ENCODE data around the gene ETS1.

ETS1 gene

DNA sequence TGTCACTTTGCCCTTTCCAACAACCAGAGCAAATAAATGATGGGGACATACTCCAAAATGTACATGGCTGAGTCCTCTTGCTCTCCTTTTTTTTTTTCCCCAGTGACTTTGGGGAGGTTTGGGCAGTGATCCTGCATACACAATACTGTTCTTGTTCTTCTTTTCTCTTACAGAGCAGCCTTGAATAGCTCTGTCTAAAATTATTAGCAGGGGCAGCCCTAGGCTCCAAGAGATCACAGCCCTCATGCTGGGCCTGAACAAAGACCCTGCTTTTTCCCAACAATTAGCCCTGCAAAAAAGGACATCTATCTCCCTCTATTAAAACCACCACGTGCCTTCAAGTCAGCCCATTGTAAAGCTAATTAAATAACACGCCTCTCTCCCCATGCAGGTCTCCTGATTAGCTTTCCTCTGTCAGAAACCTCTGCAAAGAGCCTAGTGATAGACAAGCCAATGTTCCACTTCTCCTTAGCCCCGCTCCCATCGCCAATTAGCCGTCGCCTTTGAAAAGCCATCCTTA lies 54.7 kb downstream of the ETS1 start:
- DNase-seq = no peak

DNA sequence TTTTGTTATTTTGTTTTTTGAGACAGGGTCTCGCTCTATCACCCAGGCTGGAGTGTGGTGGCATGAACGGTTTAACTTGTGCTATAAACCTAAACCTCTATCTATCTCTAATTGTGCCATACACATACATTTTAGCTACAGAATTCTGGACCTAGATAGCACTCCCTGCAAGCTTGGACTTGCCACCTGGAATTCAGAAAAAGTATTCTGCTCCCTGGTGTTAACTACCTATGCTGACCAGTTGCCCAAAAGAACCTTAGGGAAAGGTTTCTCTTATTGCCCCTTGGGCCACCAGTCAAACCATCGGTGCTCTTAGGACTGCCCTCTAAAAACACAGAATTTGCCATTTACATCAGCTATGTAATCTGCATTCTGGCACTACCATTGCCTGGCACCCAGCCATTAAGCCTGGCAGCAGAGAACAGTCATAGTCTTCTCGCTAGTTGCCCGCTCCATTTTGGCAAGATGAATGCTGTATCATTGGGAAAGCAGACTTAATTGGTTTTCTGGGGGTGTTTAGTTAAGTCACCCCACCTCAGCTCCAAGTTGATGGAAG lies 55.3 kb downstream of the ETS1 start:
- DNase-seq = no peak

- DNase-seq = no peak
Measured at GRCh38 chr11:128531588-128531987, 55.8 kb downstream of the ETS1 start.

- DNase-seq = no peak
Measured at GRCh38 chr11:128530118-128531074, 57.0 kb downstream of the ETS1 start.

DNA sequence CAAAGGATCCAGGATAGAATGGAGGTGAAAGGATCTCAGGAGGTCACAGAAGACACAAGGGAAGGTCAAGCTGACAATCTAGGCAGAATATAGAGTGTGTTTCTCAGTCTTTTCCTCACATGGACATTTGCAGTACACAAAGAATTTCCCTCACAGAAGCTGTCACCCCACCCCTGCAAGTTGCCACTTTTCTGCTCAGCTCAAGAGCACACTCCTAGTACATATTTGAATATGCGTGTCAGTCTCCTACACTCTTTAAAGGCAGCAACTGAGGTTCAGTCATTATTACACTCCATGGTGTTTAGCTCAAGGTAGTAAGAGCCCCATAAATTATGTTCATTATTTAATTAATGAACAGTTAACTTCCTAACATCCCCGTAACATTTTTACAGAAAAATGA lies 59.1 kb downstream of the ETS1 start:
- DNase-seq = no peak

GRCh38 chr11:128527046-128527445 lies 60.3 kb downstream of the ETS1 start:
- DNase-seq = no peak

DNA sequence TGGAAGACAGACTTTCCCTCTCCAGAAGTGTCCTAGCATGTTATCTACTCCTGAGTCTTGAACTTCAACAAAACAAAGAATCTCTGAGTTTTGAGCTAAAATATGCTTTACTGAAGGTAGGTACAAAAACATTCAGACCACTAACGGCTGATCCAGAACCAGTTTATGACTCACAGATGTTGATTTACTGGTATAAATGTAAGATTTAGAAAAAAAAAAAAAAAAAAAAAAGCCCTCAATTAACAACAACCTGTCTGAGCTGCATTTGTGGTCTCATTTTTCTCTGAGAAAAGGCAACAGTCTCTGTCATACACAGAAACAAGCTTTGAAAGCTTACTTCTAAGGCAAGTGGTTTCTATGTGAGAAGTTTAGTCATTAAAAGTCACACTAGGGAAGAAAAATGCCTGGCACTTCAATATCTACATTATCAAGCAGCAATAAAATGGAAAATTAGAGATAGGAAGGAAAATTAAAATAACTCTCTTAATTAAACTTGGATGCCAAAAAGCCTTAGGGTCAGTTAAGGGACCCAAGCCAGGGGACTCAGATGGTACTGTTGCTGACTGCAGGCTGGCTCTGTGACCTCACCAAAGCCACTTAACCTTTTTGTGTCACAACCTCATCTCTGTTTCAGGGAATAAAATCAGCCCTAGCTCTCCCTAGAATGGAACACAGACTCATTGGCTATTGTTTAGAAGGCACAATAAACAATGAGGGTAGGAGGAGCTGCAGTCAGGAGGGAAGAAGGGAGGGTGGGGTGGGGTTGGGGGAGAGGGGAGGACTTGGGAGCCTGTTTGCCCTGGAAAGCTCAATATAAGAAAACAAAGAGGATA lies 61.7 kb downstream of the ETS1 start:
- DNase-seq = no peak

GRCh38 chr11:128524172-128524571 lies 63.2 kb downstream of the ETS1 start:
- DNase-seq = no peak

GRCh38 chr11:128523641-128524040 lies 63.7 kb downstream of the ETS1 start:
- DNase-seq = no peak

DNA sequence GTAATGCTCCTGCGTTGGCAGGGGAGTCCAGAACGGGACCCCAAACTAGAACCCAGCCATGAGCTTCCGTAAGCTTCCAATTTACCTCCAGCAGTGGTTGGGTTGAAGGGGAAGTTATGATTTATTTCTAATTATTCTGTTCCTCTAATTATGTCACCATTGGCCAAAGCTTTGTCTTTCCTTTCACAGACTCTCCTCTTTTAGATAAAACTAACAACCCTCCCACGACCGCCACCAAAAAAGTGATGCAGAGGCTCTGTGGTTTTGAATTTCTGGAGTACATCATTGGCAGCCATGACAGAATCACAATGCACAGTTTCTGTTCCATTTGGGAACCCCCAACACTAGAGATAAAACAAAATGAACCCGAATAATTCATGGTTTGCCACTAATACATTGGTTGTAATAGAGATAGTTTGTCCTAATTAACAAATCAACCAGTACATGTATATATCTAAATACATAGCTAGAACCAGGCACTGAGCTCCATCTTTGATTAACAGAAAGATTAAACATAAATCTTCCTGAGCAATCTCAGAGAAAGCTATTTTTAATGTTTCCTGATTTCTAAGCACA lies 64.3 kb downstream of the ETS1 start:
- DNase-seq = no peak

- peak; percentile 5 for DNase-seq
Measured at GRCh38 chr11:128522055-128522942, 65.1 kb downstream of the ETS1 start.

DNA sequence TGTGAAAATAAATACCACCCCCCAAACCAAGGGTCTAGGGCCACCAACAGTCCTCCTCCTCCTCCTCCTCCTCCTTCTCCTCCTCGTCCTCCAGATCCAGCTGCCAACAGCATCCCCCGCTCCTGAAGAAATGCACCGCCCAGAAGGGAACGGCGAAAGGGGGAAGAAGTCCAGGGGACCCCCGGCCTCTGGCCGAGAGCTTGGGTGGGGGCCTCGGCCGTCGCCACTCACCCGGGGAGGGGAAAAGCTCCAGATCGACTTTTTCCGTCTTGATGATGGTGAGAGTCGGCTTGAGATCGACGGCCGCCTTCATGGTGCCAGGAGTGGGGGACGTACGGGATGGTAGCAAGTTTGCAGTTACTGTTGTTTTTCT lies 65.7 kb downstream of the ETS1 start:
- no peak for DNase-seq

DNA sequence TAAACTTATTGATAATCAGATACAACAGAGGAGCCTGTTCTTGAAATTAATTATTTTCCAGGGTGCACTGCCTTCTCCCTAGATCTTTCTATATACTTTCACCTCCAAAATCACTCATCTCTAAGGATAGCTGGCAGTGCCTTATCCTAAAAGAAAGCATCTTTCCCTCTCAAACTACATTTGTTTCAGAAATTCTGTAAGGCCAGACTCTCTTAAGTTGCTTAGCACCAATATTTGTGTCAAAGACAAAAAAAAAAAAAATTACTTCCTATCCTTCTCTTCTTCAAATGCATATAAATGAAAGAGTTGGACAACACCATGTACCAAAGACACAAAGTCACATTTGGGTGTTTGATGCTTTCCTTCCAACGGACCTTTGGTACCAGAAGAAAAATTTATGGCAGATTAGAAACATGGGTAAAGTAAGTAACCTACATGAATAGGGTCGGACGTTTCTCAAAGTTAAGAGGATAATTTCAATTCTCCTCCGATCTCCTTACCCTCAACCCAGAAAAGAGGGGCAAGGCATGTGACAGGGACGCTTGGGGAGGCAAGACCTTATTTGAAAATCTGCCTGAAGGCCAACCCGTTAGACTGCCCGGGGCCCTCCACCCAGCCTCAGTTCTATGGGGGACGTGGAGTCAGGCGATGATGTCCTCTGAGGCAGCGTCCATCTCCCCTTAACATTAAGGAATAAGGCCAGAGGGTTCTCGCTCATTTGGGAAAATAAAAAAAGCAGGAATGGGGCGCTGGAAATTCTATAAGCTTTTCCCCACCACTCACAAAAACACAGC lies 66.3 kb downstream of the ETS1 start:
- no peak for DNase-seq

DNA sequence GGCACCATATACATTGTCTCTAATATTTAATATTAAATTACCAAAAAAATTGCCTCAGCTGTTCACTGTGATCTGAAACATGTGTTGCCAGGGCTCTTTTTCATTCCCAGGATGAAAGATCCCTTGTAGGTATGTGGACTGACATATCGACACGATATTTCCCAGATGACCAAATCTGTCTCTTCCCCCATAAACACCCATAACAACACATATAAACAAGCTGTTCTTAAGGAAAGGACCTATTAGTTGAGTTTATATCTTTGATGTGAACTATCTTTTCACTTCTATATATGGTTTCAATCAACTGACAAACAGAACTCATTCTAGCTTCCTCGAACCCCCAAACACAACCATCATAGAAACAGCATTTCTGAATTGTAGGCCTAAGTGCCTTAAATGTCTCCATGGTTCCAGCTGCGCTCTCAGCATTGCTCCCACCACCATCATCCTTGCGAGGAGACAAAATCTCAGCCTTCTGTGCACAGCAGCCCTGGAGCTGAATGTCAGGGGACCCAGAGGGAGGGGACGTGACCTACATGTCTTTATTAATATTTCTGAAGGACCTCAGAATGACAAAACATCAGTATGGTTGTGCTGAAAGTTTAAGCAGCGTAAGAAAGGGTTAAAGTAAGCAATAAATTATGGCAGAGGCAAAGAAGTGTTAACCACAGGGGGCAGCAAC lies 67.0 kb downstream of the ETS1 start:
- DNase-seq = no peak

DNA sequence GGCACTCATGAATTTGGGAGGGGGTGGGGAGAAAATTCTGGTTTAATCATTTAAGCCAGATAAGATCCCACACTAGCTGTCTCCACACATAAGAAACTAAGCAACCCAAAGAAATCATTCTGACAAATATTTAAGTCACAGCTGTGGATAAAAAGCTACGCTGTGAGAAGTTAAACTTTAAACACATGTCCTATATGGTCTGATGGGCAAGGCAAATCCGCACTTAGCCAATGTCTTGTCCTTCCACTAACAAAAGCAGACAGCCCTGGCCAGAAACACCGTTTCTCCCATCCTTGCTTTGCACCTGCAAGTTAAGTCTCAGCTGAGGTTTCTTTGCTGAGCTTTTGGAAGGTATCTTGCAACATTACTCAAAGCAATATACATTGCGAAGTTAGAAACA lies 68.0 kb downstream of the ETS1 start:
- no peak for DNase-seq

DNA sequence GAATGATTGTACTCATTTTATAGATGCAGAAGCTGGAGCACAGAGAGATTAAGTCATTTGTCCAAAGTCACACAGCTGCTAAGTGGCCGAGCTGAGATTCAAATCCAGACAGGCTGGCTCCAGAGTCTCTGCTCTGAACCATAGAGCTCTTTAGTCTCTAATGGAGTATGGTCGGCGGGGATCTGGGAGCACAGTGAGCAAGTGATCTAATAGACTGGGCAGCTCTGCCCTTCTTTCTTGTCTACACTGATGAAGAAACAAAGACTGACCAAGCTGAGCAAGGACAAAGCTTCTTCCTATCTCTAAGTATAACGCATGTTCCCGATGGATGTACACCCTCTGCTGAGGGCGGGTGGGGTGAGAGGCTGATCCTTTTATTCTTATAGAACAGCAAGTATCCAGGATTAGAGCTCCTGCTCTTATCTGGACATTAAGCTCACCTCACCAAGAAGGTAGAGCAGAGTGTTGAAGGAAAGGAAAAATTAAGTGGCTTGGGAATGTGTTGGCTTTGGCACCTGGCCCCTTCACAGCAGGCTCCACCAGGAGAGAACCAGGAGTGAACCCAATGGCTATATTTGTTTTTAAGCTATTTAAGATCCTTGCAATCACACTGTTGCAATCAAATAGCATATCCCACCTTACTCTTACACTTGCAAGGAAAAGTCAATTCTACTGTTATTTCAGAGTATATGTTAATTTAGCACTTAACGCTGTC lies 68.7 kb downstream of the ETS1 start:
- DNase-seq = no peak

GRCh38 chr11:128517451-128518230 lies 69.7 kb downstream of the ETS1 start:
- DNase-seq = no peak

DNA sequence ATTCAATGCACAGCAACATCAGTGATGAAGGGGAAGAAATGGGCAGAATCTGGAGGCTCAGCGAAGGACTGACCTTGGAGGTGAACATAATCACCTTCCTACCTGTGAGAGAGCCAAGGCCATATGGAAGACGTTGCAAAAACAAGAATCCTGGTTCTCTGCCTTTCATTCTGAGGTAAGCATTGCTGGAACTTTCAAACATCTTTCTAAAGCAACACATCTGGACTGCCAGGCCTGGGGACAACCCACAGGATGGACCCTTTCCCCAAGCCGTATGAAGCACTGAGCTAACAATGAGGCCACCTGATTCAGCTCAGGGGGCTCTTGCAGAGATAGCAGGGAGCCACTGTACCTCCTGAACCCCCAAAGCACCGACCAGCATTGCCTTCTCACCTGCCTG lies 70.5 kb downstream of the ETS1 start:
- no peak for DNase-seq

All from NCI-H2171 (cell line).